GM10847 (cell line): ENCODE measurements around the gene GNMT.

ENCODE experiments used
- POLR2A ChIP-seq: IDR thresholded peaks from 2 replicates; pipeline ENCODE4 v1.6.1; 2011; ENCODE audit not compliant: insufficient read length; ENCODE audit errors: extremely low read depth

Gene GNMT

DNA sequence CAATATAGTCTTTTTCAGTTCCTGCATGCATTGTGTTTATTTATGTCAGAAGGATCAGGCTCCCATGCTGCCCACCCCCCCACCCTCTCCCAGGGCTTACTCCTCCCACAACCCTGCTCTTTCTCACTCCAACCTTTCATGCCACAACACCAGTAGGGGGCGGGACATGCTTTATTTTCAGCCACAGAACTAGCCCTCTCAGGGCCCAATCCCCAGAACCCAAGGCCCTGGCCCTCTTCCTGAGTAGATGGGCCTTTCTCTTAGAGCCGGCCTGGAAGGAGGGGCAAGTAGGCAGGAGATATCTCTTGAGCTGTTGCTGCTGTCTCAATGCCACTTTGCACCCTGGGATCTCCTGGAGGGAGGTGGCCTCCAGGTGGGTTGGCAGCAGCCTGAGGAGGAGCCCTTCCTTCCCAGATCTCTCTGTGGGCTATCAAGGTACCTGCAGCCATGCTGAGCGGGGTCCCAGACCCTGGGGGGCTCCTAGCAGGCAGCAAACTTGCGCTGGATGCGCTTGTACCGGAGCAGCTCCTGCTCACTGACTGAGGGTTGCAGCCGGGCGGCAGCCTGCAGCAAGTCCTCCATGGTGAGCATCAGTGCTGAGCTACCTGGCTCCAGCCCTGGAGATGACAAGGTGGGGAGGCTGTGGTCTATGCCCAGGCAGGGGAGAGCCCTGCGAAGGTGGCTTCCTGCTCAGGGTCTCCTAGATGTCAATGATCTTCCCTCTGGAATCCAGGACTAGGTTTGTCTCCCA, 3.5 kb downstream of the GNMT start:
- TF ChIP-seq POLR2A, result no peak

DNA sequence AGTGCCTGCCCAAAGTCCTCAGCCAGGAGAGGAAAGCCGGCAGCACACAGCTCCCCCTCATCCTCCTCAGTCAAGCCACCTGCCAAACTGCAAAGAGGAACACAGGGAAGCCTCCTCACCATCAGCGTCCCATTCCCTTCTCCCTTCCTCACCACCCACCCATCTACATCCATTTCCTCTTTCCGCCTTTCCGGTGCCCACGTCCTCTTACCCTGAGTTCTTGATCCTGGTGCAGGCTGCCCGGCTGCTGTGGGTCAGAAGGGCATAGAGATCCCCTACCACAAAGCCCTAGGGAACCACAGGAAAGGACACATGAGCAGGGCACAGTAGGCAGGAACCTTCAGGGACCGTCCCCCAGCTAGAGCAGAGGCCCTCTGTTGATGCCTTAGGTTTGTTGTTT, 6.0 kb downstream of the GNMT start:
- no peak for TF ChIP-seq POLR2A

DNA sequence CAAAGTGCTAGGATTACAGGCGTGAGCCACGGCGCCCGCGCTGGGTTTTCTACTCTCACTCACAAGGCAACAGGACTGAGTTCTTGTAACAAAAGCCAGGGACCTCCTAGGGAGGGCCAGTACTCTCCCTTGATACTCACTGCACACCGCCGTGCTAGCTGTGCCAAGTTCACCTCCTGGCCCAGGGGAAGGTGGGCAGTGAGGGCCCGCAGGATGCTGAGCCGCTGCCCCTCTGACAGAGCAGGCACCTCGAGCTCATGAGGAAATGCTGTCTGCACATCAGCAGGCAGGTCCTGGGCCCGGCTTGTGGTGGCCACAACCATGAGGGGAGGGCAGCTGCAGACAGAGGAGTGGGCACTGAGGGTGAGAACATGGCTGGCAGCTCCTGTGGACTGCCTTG, 6.7 kb downstream of the GNMT start:
- TF ChIP-seq POLR2A, result no peak

DNA sequence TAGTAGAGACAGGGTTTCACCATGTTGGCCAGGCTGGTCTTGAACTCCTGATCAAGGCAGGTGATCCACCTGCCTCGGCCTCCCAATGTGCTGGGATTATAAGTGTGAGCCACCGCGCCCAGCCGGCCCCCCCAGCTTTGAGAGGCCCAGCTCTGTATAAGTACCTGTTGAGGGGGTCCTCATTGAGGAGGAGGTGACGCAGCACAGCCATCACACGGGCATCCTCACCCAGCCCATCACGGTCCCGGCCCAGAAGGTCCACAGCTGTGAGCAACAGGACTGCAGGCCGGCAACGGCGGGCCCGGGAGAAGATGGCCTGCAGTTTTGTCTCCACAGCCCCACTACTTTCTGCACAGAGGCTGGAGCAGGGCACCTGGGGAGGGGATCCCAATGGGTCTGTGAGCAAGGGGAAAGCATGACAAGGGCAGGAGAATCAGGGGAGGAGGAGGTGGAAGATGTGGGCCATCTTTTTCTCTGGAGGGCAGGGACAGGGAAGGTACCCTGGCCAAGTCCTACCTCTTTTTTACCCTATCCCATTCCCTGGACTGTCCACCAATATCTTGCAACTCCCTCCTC, 7.7 kb downstream of the GNMT start:
- TF ChIP-seq POLR2A, result no peak

DNA sequence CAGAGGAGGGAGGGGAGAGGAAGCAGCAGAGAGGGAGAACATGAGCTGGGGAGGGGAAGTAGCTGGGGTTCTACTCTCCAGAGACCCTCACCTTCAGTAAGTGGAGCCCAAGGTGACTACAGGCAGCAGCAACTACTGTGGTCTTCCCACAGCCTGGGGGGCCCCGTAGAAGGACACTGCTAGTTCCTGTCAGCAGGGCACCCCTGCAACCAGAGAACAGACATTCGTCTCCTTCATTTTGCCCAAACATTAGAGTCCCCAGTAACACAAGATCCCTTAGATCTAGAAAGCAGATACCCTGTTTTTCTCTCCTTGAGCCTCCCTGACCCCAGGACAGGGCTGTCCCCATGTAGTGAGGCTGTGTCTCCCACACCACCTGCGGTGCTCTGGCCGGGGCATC, 8.2 kb downstream of the GNMT start:
- no peak for TF ChIP-seq POLR2A

DNA sequence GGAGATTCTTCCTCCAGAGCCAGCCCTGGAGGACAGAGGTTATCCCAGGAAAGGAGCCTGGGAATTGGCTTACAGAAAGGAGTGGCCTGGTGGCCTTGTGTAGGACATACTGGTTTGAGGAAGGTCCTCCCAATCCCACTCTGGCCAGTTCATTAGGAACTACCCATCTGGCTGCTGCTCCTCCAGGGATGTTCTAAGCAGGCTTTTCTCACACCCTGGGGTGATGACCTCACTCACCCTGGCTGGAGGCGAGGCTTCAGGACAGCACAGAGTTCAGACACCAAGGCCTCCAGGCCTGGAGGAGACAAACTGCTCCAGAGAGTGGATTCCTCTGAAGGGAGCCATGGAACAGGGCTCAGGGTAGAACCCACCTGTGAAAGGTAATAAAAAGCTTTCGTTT, 8.9 kb downstream of the GNMT start:
- no peak for TF ChIP-seq POLR2A

DNA sequence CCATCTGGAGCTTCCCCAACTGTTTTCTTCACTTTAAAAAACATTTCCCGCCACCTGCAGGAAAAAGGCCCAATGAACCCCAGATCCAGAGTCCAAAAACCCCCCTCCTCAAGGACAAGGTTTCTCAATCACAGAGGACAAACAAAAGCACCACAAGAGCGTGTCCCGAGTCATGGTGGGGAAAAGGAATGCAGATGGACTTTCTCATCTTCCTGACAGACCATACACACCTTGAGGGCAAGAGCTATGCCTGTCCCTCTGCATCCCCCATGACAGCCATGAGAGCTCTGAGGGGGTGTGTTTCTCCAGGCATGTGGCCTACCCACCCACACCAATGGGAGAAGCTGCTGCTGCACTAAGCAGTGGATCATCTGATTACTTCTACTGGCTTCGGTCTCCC, 9.4 kb downstream of the GNMT start:
- TF ChIP-seq POLR2A, result no peak

DNA sequence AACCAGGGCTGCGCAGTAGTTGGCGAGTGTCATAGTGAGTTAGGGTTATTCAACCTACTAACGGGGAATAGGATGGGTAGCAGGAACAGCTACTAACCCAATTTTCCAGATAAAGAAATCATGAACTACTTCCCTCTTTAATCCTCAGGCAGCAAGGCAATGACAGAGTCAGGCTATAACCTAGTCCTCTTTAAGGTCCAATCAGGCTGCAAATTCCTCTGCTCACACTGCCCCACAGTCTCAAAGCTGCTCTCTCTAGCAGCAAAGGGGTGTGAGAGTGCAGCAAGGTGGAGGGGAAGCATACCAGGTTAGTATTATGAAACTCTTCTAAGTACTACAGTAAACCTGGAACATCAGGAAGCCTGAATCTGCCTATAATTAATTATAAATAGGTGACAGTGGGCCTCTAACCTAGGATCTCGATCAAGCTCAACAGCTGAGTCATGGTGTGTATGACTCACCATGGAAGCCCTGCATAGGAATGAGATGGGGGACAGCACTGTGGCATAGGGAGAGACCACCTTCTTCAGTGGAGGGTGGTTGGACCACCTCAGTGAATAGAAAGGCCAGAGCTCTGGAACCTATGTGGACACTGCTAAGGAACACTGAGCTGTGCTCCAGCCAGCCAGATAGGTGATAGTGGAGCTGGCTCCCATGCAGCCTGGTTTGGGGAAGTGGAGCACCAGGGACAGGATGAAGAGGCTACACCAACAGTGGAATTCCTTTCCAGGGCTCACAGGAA, 10.5 kb downstream of the GNMT start:
- TF ChIP-seq POLR2A, result no peak

DNA sequence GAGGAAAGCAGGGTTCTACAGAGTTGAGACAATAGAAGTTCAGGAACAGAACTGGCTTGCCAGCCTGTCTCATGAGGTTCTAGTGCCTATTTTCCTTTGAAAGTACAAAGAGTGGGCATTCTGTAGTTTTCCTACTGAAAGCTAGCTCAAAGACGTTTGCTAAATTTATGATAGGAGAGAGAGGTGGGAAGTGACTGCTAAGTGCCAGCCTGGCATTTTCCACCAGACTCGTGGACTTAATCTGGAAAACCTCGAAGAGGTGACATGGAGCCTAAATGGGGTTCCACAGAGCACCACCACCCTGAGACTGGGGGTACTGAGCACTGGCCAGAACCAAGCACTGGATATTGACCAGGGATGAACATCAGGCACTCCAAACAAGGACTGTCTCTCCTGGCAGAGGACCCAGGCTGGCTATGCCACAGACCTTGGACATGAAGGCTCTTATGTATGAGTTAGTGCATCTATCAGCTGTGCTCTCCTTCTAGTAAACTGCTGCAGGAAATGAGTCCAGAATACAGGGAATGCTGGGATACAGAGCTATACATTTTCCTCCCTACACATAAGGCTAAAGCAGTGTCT, 11.3 kb downstream of the GNMT start:
- no peak for TF ChIP-seq POLR2A

DNA sequence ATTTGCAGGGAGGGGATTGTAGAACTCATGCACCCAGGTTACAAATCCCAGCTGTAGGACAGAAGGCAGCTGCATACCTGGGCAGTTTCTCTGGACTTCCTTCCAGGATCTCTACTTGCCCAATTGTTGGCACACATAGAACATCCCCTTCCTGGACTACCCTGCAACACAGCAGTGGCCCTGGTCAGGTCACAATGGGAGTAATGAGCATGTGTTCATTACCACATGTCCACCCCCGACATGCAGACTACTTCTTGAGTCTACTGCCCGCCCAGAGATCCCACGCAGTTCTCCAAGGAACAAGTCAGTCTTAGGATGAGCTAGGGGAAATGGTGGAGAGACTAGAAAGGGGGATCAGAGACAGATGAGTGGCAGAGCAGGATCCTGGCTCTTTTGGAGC, 13.4 kb downstream of the GNMT start:
- no peak for TF ChIP-seq POLR2A

DNA sequence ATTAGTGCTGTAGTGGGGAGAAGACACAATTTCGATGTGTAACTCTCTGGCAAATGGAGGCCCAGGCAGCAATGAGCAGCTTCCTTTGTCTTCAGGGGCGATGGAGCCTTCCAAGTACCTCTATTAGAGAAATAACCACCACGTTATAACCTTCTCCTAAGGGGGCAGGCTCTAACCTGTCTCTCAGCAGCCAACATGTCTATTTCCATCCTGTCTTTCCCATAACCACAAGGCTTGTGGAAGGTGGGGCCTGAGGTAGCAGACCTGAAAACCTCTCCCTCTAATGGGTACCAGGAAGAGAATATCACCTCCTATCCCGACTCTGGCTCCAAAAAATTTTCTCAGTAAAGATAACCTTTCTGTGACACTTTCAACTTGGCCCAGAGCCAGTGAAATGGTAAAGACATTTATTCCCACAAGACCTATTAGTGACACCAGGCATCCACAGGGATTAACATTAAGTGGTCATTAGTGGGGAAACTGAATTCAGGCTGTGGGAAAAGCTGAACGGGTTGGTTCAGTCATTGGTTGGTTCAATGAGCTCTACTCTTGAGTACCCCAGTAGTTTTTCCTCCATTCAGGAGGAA, 14.5 kb downstream of the GNMT start:
- TF ChIP-seq POLR2A, result no peak

DNA sequence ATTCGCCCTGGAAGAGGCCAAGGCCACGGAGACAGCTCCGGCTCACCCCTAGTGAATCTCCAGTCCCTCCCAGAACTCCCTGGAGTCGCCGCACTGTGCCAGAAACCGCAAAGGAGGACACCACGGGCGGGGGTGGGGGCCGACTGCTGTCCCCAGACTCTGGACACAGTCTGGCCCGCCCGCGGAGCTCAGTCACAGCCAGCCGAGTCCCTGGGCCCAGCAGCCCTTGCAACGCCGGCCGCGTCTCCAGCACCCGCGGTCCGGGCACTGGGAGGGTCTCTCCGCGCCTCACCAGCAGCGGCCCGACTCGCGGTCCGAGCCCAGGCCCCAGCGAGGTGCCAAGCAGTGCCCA, 17.9 kb downstream of the GNMT start:
- TF ChIP-seq POLR2A, result no peak

DNA sequence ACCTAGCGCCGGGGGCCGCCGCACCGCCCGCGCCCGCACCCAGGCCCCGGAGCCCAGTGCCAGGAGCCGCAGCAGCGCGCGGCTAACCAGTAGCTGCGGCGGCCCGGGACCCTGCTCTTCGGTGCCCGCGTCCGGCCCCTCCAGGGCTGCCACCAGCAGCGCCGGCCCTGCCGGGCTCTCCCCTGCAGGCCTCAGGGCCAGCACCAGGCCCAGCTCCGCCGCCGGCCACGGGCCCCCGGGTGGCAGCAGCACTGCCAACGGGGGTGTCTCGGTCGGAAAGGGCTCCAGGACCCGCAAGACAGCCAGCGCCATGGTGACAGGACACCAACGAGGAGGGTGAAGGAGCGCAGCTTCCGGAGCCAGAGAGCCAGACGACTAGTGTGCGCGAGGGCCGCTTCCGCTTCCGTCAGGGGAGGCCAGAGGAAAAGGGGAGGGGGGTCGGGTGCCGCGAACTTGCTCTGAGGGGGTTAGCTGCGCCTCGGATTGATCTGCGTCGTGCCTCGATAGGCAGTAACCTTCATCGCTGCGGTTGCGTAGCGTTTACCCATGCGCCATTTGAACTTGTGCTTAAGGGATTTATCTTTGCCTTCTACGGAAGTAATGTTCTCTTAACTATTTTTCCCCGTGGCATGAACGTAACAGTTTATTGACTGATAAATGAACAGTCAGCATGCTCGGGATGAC, 18.4 kb downstream of the GNMT start, which contains the start of gene PEX6:
PEX6 (minus strand) TSS at position 343 of the 684 bp plus-strand sequence; CDS start at position 312, 31 bp downstream.
- TF ChIP-seq POLR2A, result peak; percentile 93

DNA sequence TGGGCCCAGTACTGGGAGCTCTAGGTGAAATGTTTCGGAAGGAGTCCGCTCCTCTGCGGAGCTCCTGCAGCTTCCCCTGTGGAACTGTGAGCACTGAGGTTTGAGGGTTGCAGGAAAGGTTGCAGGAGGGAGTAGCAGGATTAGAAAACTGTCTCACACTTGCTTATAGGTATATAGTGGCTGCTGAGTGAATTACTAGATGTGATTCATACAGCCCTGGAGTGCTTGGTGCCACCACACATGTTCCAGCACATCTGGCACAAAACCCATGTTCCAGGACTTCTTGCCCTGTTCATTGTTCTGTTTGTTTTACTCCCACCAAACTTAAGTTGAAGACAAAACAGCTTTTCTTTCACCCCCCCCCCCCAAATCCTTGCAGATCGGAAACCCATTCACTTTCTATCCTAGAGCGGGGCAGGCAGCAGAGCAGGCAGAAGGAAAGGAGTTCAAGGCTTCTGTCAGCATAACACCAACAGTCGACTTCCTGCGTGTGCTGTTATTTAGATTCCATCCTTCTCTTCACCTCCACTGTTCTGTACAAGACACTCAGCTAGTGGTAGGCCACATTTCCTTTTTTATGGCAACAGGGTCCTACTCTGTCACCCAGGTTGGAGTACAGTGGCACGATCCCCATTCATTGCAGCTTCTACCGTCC, 19.1 kb downstream of the GNMT start:
- TF ChIP-seq POLR2A, result no peak
